GM21381 (cell line): Measurements from ENCODE around the gene ALOX12.
"Not testable (repeated sequence)": the region's sequence is repeated elsewhere in the genome, so short reads cannot be mapped to it uniquely, and the experiment has no call there.

ENCODE experiments used
- ATAC-seq: cut with Tn5 transposase; IDR thresholded peaks from one replicate; pipeline ENCODE4 v1.9.1; 2021; ENCODE audit warnings: mild to moderate bottlenecking, moderate library complexity; ENCODE audit not compliant: unreplicated experiment

ALOX12 gene

GRCh38 chr17:7043497-7044198, 47.8 kb downstream of the ALOX12 start, which contains the start of gene SLC16A11:
TSS of gene SLC16A11 (minus strand) at chr17:7044092. CDS start at chr17:7043513, 579 bp downstream.
- no peak for ATAC-seq

GRCh38 chr17:7045492-7046126, 49.8 kb downstream of the ALOX12 start:
- no peak for ATAC-seq

DNA sequence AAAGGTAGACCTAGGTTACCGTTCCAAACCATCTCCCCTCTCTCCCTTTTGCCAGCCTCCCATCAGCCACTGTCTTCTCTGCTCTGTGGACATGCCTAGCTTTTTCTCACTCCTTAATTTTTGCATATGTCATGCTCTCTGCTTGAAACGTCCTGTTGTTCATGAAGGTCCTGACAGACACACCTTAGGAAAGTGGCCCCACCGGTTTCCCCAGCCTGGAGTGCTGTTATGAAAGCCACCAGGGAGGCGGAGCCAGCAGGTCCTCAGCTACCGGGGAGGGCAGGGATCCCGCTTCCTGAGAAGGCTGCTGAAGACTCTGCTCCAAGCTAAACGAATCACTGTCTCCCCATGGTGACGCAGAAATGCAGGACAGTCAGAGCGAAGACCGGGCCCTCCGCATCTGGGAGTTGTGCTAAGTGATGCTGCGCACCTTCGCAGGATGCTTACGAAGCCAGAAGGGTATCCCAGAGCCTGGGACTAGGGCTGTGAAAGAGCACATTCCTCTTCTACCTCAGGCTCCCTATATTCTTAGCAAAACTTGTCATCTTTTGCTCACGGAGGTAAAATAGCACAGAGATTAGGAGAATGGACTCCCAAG, 50.4 kb downstream of the ALOX12 start:
- ATAC-seq = no peak

- ATAC-seq = not testable (repeated sequence)
Measured at GRCh38 chr17:7046725-7047397, 51.0 kb downstream of the ALOX12 start.

- ATAC-seq = no peak
Measured at GRCh38 chr17:7047566-7047965, 51.7 kb downstream of the ALOX12 start.

DNA sequence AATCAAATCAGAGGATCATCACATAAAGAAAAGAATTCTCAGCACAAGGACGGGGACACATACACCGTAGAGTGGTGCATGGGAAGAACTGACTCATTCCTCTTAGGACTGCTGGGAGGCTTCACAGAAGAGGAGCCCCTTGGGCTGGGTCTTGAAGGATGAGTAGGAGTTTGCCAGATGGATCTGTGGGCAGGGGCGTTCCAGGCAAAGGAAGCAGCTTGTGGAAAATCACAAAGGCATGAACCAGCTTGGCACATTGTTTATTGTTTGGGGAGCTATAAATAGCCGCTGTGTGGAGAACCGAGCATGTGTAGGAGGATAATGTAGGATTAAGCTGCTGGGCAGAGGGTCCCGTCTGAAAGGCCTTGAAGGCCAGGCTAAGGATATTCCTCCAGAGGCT, 53.1 kb downstream of the ALOX12 start:
- ATAC-seq = no peak

- ATAC-seq = not testable (repeated sequence)
Measured at GRCh38 chr17:7050583-7050982, 54.7 kb downstream of the ALOX12 start.

DNA sequence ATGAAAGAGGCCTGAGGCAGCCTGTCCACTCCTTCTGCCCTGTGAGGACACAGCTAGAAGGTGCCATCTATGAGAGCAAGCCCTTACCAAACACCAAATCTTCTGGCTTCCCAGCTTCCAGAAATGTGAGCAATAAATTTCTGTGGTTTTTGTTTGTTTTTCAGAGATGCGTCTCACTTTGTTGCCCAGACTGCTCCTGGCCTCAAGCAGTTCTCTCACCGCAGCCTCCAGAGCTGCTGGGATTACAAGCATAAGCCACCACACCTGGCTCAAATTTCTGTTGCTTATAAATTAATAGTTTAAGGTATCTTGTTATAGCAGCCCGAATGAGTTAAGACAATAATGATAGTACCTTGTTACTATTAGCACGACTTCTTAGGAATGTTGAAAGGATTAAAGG, 60.5 kb downstream of the ALOX12 start:
- ATAC-seq = no peak

DNA sequence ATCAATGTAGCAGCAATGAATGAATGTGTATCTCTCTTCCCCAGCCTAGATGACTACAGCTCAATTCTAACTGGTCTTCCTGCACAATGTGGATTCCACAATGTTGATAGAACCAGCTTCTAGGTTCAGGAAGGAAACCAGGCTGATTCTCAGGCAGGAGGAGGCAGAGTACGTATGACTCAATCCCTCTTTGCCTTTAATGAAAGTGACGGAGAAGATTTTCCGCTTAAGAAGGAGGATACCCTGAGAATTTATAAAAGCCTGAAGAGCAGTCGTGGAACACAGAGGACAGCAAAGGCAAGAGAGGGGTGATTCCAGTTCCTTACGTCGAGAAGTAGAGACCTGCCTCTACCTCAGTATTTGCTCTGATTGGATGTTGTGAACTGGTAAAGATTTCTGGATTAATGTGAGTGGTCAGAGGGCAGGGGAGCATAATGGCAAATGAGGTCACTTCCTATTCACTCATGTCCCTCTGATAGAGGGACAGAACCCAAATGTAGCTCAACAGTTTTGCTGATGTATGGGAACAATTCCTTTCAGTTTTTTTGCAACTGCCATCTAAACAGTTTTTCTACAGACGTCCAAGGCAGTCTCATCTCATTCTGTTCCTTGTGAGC, 63.1 kb downstream of the ALOX12 start:
- no peak for ATAC-seq
